DOHH2 (cell line): ENCODE results near the gene CCR3.

ENCODE experiments used
- H3F3A ChIP-seq: fragments of 200-600 bp; sonication (generic), shearing (Covaris generic); 2 replicates; pipeline ENCODE4 v1.6.0; 2016; ENCODE audit warnings: antibody characterized with exemption, mild to moderate bottlenecking; ENCODE audit not compliant: control insufficient read depth, insufficient read depth
- H3K27ac ChIP-seq: fragments of 200-600 bp; sonication (generic); 2 replicates; pipeline ENCODE4 v1.5.1; 2014; ENCODE audit warnings: low read depth, mild to moderate bottlenecking, low read length, moderate library complexity
- H3K27me3 ChIP-seq: fragments of 200-600 bp; sonication (generic); 2 replicates; pipeline ENCODE4 v1.6.1; 2014; ENCODE audit warnings: mild to moderate bottlenecking, low read length, mixed read lengths; ENCODE audit not compliant: control insufficient read depth
- H3K36me3 ChIP-seq: fragments of 200-600 bp; sonication (generic); 2 replicates; pipeline ENCODE4 v1.6.1; 2014; ENCODE audit warnings: mild to moderate bottlenecking, low read length, moderate library complexity, mixed read lengths; ENCODE audit not compliant: control insufficient read depth
- H3K4me1 ChIP-seq: fragments of 200-600 bp; sonication (generic); 2 replicates; pipeline ENCODE4 v1.6.1; 2014; ENCODE audit warnings: mild to moderate bottlenecking, low read length, mixed read lengths; ENCODE audit not compliant: control insufficient read depth
- H3K4me2 ChIP-seq: fragments of 200-600 bp; sonication (generic); 2 replicates; pipeline ENCODE4 v1.6.0; 2014; ENCODE audit warnings: mild to moderate bottlenecking, low read length, moderate library complexity
- H3K4me3 ChIP-seq: fragments of 200-600 bp; sonication (generic); 2 replicates; pipeline ENCODE4 v1.5.1; 2014; ENCODE audit warnings: mild to moderate bottlenecking, low read length, mixed read lengths
- H3K79me2 ChIP-seq: fragments of 200-600 bp; sonication (generic); 2 replicates; pipeline ENCODE4 v1.6.1; 2014; ENCODE audit warnings: mild to moderate bottlenecking, low read length, mixed read lengths; ENCODE audit not compliant: control insufficient read depth
- H3K9me2 ChIP-seq: fragments of 200-600 bp; sonication (generic); replicated peaks from 2 replicates; pipeline ENCODE4 v1.6.1; 2014; ENCODE audit warnings: mild to moderate bottlenecking, low read length, mixed read lengths; ENCODE audit not compliant: control insufficient read depth
- H3K9me3 ChIP-seq: fragments of 200-600 bp; sonication (generic); 2 replicates; pipeline ENCODE4 v1.6.1; 2014; ENCODE audit warnings: antibody characterized with exemption, low read length, mixed read lengths; ENCODE audit not compliant: control insufficient read depth, insufficient read depth
- H4K20me1 ChIP-seq: fragments of 200-600 bp; sonication (generic); 2 replicates; pipeline ENCODE4 v1.6.0; 2014; ENCODE audit warnings: low read depth, mild to moderate bottlenecking, antibody characterized with exemption, low read length, moderate library complexity; ENCODE audit not compliant: control insufficient read depth, insufficient read depth
- EZH2phosphoT487 ChIP-seq: fragments of 200-600 bp; sonication (generic); IDR thresholded peaks from 2 replicates; pipeline ENCODE4 v1.6.1; 2017; ENCODE audit warnings: borderline replicate concordance, mild to moderate bottlenecking, antibody characterized with exemption, low read length, moderate library complexity, mixed read lengths
- TF ChIP-seq, protein P1 (sequence below): fragments of 200-600 bp; sonication (generic); IDR thresholded peaks from one replicate; pipeline ENCODE4 v1.5.1; 2014; ENCODE audit warnings: antibody characterized with exemption, mild to moderate bottlenecking, low read depth, low read length; ENCODE audit not compliant: poor library complexity, severe bottlenecking

The CCR3 gene

GRCh38 chr3:46264002-46264401 lies 21.7 kb downstream of the CCR3 start:
- Histone ChIP-seq H4K20me1 (no peaks in the 10 kb centered on the region), H3K79me2 (no peaks in the 10 kb centered on the region), H3K36me3 (no peaks in the 10 kb centered on the region), H3K4me2 (no peak overlapping the region), H3K9me3 (no peaks in the 10 kb centered on the region), H3K9me2 (no peaks in the 10 kb centered on the region), H3K27ac (no peak overlapping the region), H3K4me1 (no peaks in the 10 kb centered on the region), H3K4me3 (no peak overlapping the region), H3F3A (no peaks in the 10 kb centered on the region), H3K27me3 (0 out of 2 replicates have a peak, but pooled peaks cover 1% of the 10 kb centered on the region)
- TF ChIP-seq, protein P1, sequence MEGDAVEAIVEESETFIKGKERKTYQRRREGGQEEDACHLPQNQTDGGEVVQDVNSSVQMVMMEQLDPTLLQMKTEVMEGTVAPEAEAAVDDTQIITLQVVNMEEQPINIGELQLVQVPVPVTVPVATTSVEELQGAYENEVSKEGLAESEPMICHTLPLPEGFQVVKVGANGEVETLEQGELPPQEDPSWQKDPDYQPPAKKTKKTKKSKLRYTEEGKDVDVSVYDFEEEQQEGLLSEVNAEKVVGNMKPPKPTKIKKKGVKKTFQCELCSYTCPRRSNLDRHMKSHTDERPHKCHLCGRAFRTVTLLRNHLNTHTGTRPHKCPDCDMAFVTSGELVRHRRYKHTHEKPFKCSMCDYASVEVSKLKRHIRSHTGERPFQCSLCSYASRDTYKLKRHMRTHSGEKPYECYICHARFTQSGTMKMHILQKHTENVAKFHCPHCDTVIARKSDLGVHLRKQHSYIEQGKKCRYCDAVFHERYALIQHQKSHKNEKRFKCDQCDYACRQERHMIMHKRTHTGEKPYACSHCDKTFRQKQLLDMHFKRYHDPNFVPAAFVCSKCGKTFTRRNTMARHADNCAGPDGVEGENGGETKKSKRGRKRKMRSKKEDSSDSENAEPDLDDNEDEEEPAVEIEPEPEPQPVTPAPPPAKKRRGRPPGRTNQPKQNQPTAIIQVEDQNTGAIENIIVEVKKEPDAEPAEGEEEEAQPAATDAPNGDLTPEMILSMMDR: no peak
- TF ChIP-seq EZH2phosphoT487: no peak

GRCh38 chr3:46266598-46266997 lies 24.3 kb downstream of the CCR3 start:
- Histone ChIP-seq H4K20me1 (no peaks in the 10 kb centered on the region), H3K79me2 (no peaks in the 10 kb centered on the region), H3K27me3 (peaks cover 3% of the 10 kb centered on the region; the same call in 1 of the 2 replicates), H3K9me2 (no peaks in the 10 kb centered on the region), H3K36me3 (no peaks in the 10 kb centered on the region), H3K4me3 (no peak overlapping the region), H3F3A (no peaks in the 10 kb centered on the region), H3K4me1 (no peaks in the 10 kb centered on the region), H3K4me2 (no peak overlapping the region), H3K27ac (no peak overlapping the region), H3K9me3 (no peaks in the 10 kb centered on the region)
- TF ChIP-seq, protein P1: no peak
- TF ChIP-seq EZH2phosphoT487: no peak

DNA sequence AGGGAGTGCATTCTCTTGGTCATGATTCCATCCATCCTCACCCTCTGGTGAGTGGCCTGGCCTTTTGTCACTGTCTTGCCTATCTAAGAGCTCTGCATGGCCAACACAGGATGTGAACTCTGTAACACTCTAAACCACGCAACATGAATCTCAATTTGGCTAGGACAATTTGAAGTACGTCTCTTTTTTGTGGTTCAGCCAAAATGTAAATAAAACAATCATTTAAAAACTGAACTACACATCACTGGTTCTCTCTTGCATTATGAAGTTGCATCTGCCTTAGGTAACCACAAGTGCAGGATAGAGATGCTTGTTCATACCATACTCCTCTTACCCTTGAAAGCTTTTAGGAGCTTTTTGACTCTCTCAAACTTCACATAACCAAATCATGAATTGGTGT lies 27.3 kb downstream of the CCR3 start:
- H4K20me1 ChIP-seq: no peaks in the 10 kb centered on the region
- peaks cover 3% of the 10 kb centered on the region; the same call in 1 of the 2 replicates for H3K27me3 ChIP-seq
- no peaks in the 10 kb centered on the region for H3K4me1 ChIP-seq
- H3K9me2 ChIP-seq: no peaks in the 10 kb centered on the region
- no peak for TF ChIP-seq EZH2phosphoT487
- TF ChIP-seq, protein P1: no peak
- no peaks in the 10 kb centered on the region for H3K79me2 ChIP-seq
- H3K27ac ChIP-seq: no peak overlapping the region
- no peaks in the 10 kb centered on the region for H3F3A ChIP-seq
- no peaks in the 10 kb centered on the region for H3K36me3 ChIP-seq
- no peak overlapping the region for H3K4me3 ChIP-seq
- H3K4me2 ChIP-seq: no peak overlapping the region
- H3K9me3 ChIP-seq: no peaks in the 10 kb centered on the region

- Histone ChIP-seq H3K27me3 (peaks cover 3% of the 10 kb centered on the region; the same call in 1 of the 2 replicates), H3K4me1 (no peaks in the 10 kb centered on the region), H3K4me2 (no peak overlapping the region), H3F3A (no peaks in the 10 kb centered on the region), H3K4me3 (no peak overlapping the region), H3K36me3 (no peaks in the 10 kb centered on the region), H3K9me3 (no peaks in the 10 kb centered on the region), H3K9me2 (no peaks in the 10 kb centered on the region), H4K20me1 (no peaks in the 10 kb centered on the region), H3K27ac (no peak overlapping the region), H3K79me2 (no peaks in the 10 kb centered on the region)
- TF ChIP-seq EZH2phosphoT487: no peak
Observed at GRCh38 chr3:46270474-46270873, 28.2 kb downstream of the CCR3 start.
